ENCODE measurements around the gene DLG1. TPM values are rescaled to one million over a fixed set of nuclear protein-coding genes. Genes with fewer than 3 reads are reported as not detected.

DLG1 gene
- total and polyA plus RNA-seq, 7 experiments from 2014 or later: 27.9 to 96.5 (median 85.9) TPM

- H3K4me3 Mint-ChIP-seq: no peak overlapping the region
- Histone ChIP-seq H3K27me3 (ENCODE audit: control insufficient read depth in 2 of 2, insufficient read depth in 2 of 2, low read length in 2 of 2) (no peaks in the 10 kb centered on the region), H3K4me1 (ENCODE audit: control insufficient read depth in 2 of 2, insufficient read depth in 2 of 2, low read length in 2 of 2) (no peaks in the 10 kb centered on the region), H3K27ac (ENCODE audit: low read depth, low read length) (no peak overlapping the region), H3K4me3 (ENCODE audit: low read length) (no peak overlapping the region), H3K36me3 (ENCODE audit: control insufficient read depth in 2 of 3, insufficient read depth in 3 of 3, low read length in 3 of 3) (no peaks in the 10 kb centered on the region), H3K9me3 (ENCODE audit: control insufficient read depth in 2 of 3, low read length in 3 of 3) (no peaks in the 10 kb centered on the region)
- CTCF ChIA-PET: no interaction called here
- no peak for DNase-seq
- ATAC-seq: no peak
- H3K27ac Mint-ChIP-seq: no peak overlapping the region
- POLR2A ChIA-PET: no interaction called here
- intact Hi-C loops (cut with micrococcal nuclease): no loop called here
- peaks cover 0 to 20% (median 6%) of the 10 kb centered on the region in 5 donors for H3K27me3 Mint-ChIP-seq
- no peaks in the 10 kb centered on the region for H3K36me3 Mint-ChIP-seq
- no peaks in the 10 kb centered on the region for H3K4me1 Mint-ChIP-seq
- no peaks in the 10 kb centered on the region for H3K9me3 Mint-ChIP-seq
Measured at GRCh38 chr3:197333901-197334639, 35.7 kb upstream of the DLG1 start.

- ATAC-seq: no peak
- CTCF ChIA-PET: no interaction called here
- no peak overlapping the region for H3K4me3 Mint-ChIP-seq
- H3K4me1 Mint-ChIP-seq: peaks cover 0 to 2% (median 0%) of the 10 kb centered on the region in 7 donors
- Histone ChIP-seq H3K4me3 (ENCODE audit: low read length) (no peak overlapping the region), H3K27me3 (ENCODE audit: control insufficient read depth in 2 of 2, insufficient read depth in 2 of 2, low read length in 2 of 2) (no peaks in the 10 kb centered on the region), H3K27ac (ENCODE audit: low read depth, low read length) (no peak overlapping the region), H3K9me3 (ENCODE audit: control insufficient read depth in 2 of 3, low read length in 3 of 3) (no peaks in the 10 kb centered on the region), H3K4me1 (ENCODE audit: control insufficient read depth in 2 of 2, insufficient read depth in 2 of 2, low read length in 2 of 2) (no peaks in the 10 kb centered on the region), H3K36me3 (ENCODE audit: control insufficient read depth in 2 of 3, insufficient read depth in 3 of 3, low read length in 3 of 3) (no peaks in the 10 kb centered on the region)
- no peak overlapping the region for H3K27ac Mint-ChIP-seq
- no peak for DNase-seq
- no peaks in the 10 kb centered on the region for H3K9me3 Mint-ChIP-seq
- H3K27me3 Mint-ChIP-seq: peaks cover 0 to 16% (median 6%) of the 10 kb centered on the region in 5 donors
- intact Hi-C loops (cut with micrococcal nuclease): no loop called here
- POLR2A ChIA-PET: no interaction called here
- no peaks in the 10 kb centered on the region for H3K36me3 Mint-ChIP-seq
Measured at GRCh38 chr3:197331131-197331530, 32.7 kb upstream of the DLG1 start.

- peaks cover 0 to 5% (median 0%) of the 10 kb centered on the region in 7 donors for H3K4me1 Mint-ChIP-seq
- H3K36me3 ChIP-seq (ENCODE audit: control insufficient read depth in 2 of 3, insufficient read depth in 3 of 3, low read length in 3 of 3): no peaks in the 10 kb centered on the region
- CTCF ChIA-PET: no interaction called here
- H3K27ac Mint-ChIP-seq: no peak overlapping the region
- H3K27me3 Mint-ChIP-seq: peaks cover 0 to 18% (median 11%) of the 10 kb centered on the region in 5 donors
- no peak for ATAC-seq
- H3K9me3 ChIP-seq (ENCODE audit: control insufficient read depth in 2 of 3, low read length in 3 of 3): no peaks in the 10 kb centered on the region
- POLR2A ChIA-PET: no interaction called here
- H3K4me3 Mint-ChIP-seq: no peak overlapping the region
- no peaks in the 10 kb centered on the region for H3K36me3 Mint-ChIP-seq
- H3K27ac ChIP-seq (ENCODE audit: low read depth, low read length): no peak overlapping the region
- DNase-seq: no peak
- H3K4me1 ChIP-seq (ENCODE audit: control insufficient read depth in 2 of 2, insufficient read depth in 2 of 2, low read length in 2 of 2): no peaks in the 10 kb centered on the region
- intact Hi-C loops (cut with micrococcal nuclease): no loop called here
- H3K27me3 ChIP-seq (ENCODE audit: control insufficient read depth in 2 of 2, insufficient read depth in 2 of 2, low read length in 2 of 2): no peaks in the 10 kb centered on the region
- no peak overlapping the region for H3K4me3 ChIP-seq (ENCODE audit: low read length)
- H3K9me3 Mint-ChIP-seq: no peaks in the 10 kb centered on the region
Measured at GRCh38 chr3:197329382-197329781, 31.0 kb upstream of the DLG1 start.

- H3K9me3 Mint-ChIP-seq: no peaks in the 10 kb centered on the region
- POLR2A ChIA-PET: interaction anchor here (0.7 kb wide), 1 partner anchor 17 kb away, joined by 3 read pairs; no protein-coding TSS in a partner anchor
- peaks cover 0 to 18% (median 14%) of the 10 kb centered on the region in 5 donors for H3K27me3 Mint-ChIP-seq
- Histone ChIP-seq H3K4me3 (ENCODE audit: low read length) (no peak overlapping the region), H3K9me3 (ENCODE audit: control insufficient read depth in 2 of 3, low read length in 3 of 3) (no peaks in the 10 kb centered on the region), H3K4me1 (ENCODE audit: control insufficient read depth in 2 of 2, insufficient read depth in 2 of 2, low read length in 2 of 2) (no peaks in the 10 kb centered on the region), H3K27ac (ENCODE audit: low read depth, low read length) (no peak overlapping the region), H3K27me3 (ENCODE audit: control insufficient read depth in 2 of 2, insufficient read depth in 2 of 2, low read length in 2 of 2) (no peaks in the 10 kb centered on the region), H3K36me3 (ENCODE audit: control insufficient read depth in 2 of 3, insufficient read depth in 3 of 3, low read length in 3 of 3) (no peaks in the 10 kb centered on the region)
- ATAC-seq (no peak), DNase-seq (no peak)
- H3K27ac Mint-ChIP-seq: peak overlapping the region in 1 of 9 donors; percentile 47
- peaks cover 0 to 5% (median 0%) of the 10 kb centered on the region in 7 donors for H3K4me1 Mint-ChIP-seq
- CTCF ChIA-PET: no interaction called here
- no peak overlapping the region for H3K4me3 Mint-ChIP-seq
- no peaks in the 10 kb centered on the region for H3K36me3 Mint-ChIP-seq
- intact Hi-C loops (cut with micrococcal nuclease): no loop called here
Measured at GRCh38 chr3:197328198-197328597, 29.8 kb upstream of the DLG1 start.

- Mint-ChIP-seq H3K4me3 (no peak overlapping the region), H3K27ac (no peak overlapping the region), H3K9me3 (no peaks in the 10 kb centered on the region), H3K27me3 (peaks cover 0 to 16% (median 12%) of the 10 kb centered on the region in 5 donors), H3K4me1 (peaks cover 0 to 5% (median 0%) of the 10 kb centered on the region in 7 donors), H3K36me3 (no peaks in the 10 kb centered on the region)
- intact Hi-C loops (cut with micrococcal nuclease): no loop called here
- H3K27me3 ChIP-seq (ENCODE audit: control insufficient read depth in 2 of 2, insufficient read depth in 2 of 2, low read length in 2 of 2): no peaks in the 10 kb centered on the region
- H3K4me1 ChIP-seq (ENCODE audit: control insufficient read depth in 2 of 2, insufficient read depth in 2 of 2, low read length in 2 of 2): no peaks in the 10 kb centered on the region
- DNase-seq: no peak
- CTCF ChIA-PET: no interaction called here
- H3K36me3 ChIP-seq (ENCODE audit: control insufficient read depth in 2 of 3, insufficient read depth in 3 of 3, low read length in 3 of 3): no peaks in the 10 kb centered on the region
- H3K4me3 ChIP-seq (ENCODE audit: low read length): no peak overlapping the region
- ATAC-seq: no peak
- no peaks in the 10 kb centered on the region for H3K9me3 ChIP-seq (ENCODE audit: control insufficient read depth in 2 of 3, low read length in 3 of 3)
- POLR2A ChIA-PET: no interaction called here
- no peak overlapping the region for H3K27ac ChIP-seq (ENCODE audit: low read depth, low read length)
Measured at GRCh38 chr3:197327701-197328100, 29.3 kb upstream of the DLG1 start.

GRCh38 chr3:197325773-197326172 lies 27.4 kb upstream of the DLG1 start:
- H3K9me3 Mint-ChIP-seq: peaks cover 0 to 2% (median 0%) of the 10 kb centered on the region in 11 donors
- DNase-seq: no peak
- no peak overlapping the region for H3K27ac Mint-ChIP-seq
- ChIA-PET POLR2A (no interaction called here), CTCF (no interaction called here)
- peaks cover 5 to 13% (median 10%) of the 10 kb centered on the region in 5 donors for H3K27me3 Mint-ChIP-seq
- no peak for ATAC-seq
- H3K4me1 Mint-ChIP-seq: peaks cover 0 to 5% (median 0%) of the 10 kb centered on the region in 7 donors
- H3K27ac ChIP-seq (ENCODE audit: low read depth, low read length): no peak overlapping the region
- peaks cover 0 to 3% (median 0%) of the 10 kb centered on the region in 3 experiments for H3K9me3 ChIP-seq (ENCODE audit: control insufficient read depth in 2 of 3, low read length in 3 of 3)
- intact Hi-C loops (cut with micrococcal nuclease): no loop called here
- H3K36me3 Mint-ChIP-seq: no peaks in the 10 kb centered on the region
- no peaks in the 10 kb centered on the region for H3K27me3 ChIP-seq (ENCODE audit: control insufficient read depth in 2 of 2, insufficient read depth in 2 of 2, low read length in 2 of 2)
- no peaks in the 10 kb centered on the region for H3K4me1 ChIP-seq (ENCODE audit: control insufficient read depth in 2 of 2, insufficient read depth in 2 of 2, low read length in 2 of 2)
- no peak overlapping the region for H3K4me3 Mint-ChIP-seq
- H3K36me3 ChIP-seq (ENCODE audit: control insufficient read depth in 2 of 3, insufficient read depth in 3 of 3, low read length in 3 of 3): no peaks in the 10 kb centered on the region
- no peak overlapping the region for H3K4me3 ChIP-seq (ENCODE audit: low read length)

GRCh38 chr3:197322149-197322548 lies 23.7 kb upstream of the DLG1 start:
- no peaks in the 10 kb centered on the region for H3K36me3 Mint-ChIP-seq
- H3K27me3 ChIP-seq (ENCODE audit: control insufficient read depth in 2 of 2, insufficient read depth in 2 of 2, low read length in 2 of 2): no peaks in the 10 kb centered on the region
- POLR2A ChIA-PET: no interaction called here

More at GRCh38 chr3:197322149-197322548, 23.7 kb upstream of the DLG1 start:
- DNase-seq (no peak), ATAC-seq (no peak)
- H3K27me3 Mint-ChIP-seq: peaks cover 14 to 38% (median 22%) of the 10 kb centered on the region in 5 donors
- Histone ChIP-seq H3K9me3 (ENCODE audit: control insufficient read depth in 2 of 3, low read length in 3 of 3) (peaks cover 0 to 3% (median 0%) of the 10 kb centered on the region in 3 experiments), H3K36me3 (ENCODE audit: control insufficient read depth in 2 of 3, insufficient read depth in 3 of 3, low read length in 3 of 3) (no peaks in the 10 kb centered on the region), H3K27ac (ENCODE audit: low read depth, low read length) (no peak overlapping the region), H3K4me1 (ENCODE audit: control insufficient read depth in 2 of 2, insufficient read depth in 2 of 2, low read length in 2 of 2) (no peaks in the 10 kb centered on the region), H3K4me3 (ENCODE audit: low read length) (no peak overlapping the region)
- peaks cover 0 to 2% (median 0%) of the 10 kb centered on the region in 7 donors for H3K4me1 Mint-ChIP-seq
- peak overlapping the region in 1 of 9 donors; percentile 47 for H3K27ac Mint-ChIP-seq
- intact Hi-C loops (cut with micrococcal nuclease): no loop called here
- H3K4me3 Mint-ChIP-seq: no peak overlapping the region
- CTCF ChIA-PET: no interaction called here
- H3K9me3 Mint-ChIP-seq: peaks cover 0 to 2% (median 0%) of the 10 kb centered on the region in 11 donors

Measured in naive thymus-derived CD4-positive, alpha-beta T cell (primary cell).